EL (cell line): ENCODE data around the gene F8A3.
"Not testable (repeated sequence)": the region's sequence is repeated elsewhere in the genome, so short reads cannot be mapped to it uniquely, and the experiment has no call there.

Experiments used
- DNase-seq: peaks from one replicate; pipeline ENCODE4 v3.0.0-alpha.2; 2016

Gene F8A3

GRCh38 chrX:155458471-155458870 is at the start of gene F8A3:
F8A3 (minus strand) TSS chrX:155458620; CDS start chrX:155458600, 20 bp downstream.
- not testable (repeated sequence) for DNase-seq

GRCh38 chrX:155505296-155505695 is 46.9 kb upstream of the F8A3 start:
- no peak for DNase-seq

- DNase-seq, result not testable (repeated sequence)
These were observed 36.7 kb upstream of the F8A3 start for GRCh38 chrX:155495134-155495533.

GRCh38 chrX:155491421-155491820 is 33.0 kb upstream of the F8A3 start:
- DNase-seq, result not testable (repeated sequence)

- not testable (repeated sequence) for DNase-seq
These were observed 18.7 kb upstream of the F8A3 start for GRCh38 chrX:155477136-155477535.

- not testable (repeated sequence) for DNase-seq
These were observed 8.0 kb upstream of the F8A3 start for GRCh38 chrX:155466269-155466938.

GRCh38 chrX:155460501-155460900 is 2.1 kb upstream of the F8A3 start:
- not testable (repeated sequence) for DNase-seq

GRCh38 chrX:155457761-155458447 is 516 bp downstream of the F8A3 start:
- not testable (repeated sequence) for DNase-seq

- DNase-seq, result no peak
These were observed 17.3 kb downstream of the F8A3 start for GRCh38 chrX:155441097-155441496.

- DNase-seq, result no peak
These were observed 22.7 kb downstream of the F8A3 start for GRCh38 chrX:155435744-155436112.

GRCh38 chrX:155434906-155435743 is 23.3 kb downstream of the F8A3 start:
- DNase-seq, result no peak

GRCh38 chrX:155417769-155418168 is 40.7 kb downstream of the F8A3 start:
- DNase-seq, result no peak
